ENCODE measurements around the gene PLEKHA4.
"Not testable (repeated sequence)": the region's sequence is repeated elsewhere in the genome, so short reads cannot be mapped to it uniquely, and the experiment has no call there.

DNA sequence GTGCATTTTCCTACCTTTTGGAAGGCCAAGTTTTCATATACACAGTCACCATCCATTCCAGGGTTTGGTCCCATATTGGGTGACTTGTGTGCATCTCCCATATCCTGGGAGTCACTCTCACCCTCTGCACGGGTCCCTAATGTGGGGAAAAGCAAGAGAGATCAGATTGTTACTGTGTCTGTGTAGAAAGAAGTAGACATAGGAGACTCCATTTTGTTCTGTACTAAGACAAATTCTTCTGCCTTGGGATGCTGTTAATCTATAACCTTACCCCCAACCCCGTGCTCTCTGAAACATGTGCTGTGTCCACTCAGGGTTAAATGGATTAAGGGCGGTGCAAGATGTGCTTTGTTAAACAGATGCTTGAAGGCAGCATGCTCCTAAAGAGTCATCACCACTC, 21.1 kb upstream of the PLEKHA4 start:
- TF ChIP-seq, protein P1, sequence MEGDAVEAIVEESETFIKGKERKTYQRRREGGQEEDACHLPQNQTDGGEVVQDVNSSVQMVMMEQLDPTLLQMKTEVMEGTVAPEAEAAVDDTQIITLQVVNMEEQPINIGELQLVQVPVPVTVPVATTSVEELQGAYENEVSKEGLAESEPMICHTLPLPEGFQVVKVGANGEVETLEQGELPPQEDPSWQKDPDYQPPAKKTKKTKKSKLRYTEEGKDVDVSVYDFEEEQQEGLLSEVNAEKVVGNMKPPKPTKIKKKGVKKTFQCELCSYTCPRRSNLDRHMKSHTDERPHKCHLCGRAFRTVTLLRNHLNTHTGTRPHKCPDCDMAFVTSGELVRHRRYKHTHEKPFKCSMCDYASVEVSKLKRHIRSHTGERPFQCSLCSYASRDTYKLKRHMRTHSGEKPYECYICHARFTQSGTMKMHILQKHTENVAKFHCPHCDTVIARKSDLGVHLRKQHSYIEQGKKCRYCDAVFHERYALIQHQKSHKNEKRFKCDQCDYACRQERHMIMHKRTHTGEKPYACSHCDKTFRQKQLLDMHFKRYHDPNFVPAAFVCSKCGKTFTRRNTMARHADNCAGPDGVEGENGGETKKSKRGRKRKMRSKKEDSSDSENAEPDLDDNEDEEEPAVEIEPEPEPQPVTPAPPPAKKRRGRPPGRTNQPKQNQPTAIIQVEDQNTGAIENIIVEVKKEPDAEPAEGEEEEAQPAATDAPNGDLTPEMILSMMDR (IDR thresholded peaks at IDR 0.05) = not testable (repeated sequence)
- not testable (repeated sequence) for TF ChIP-seq POLR2A, POLR2AphosphoS5 (IDR thresholded peaks at IDR 0.05)

Measured in breast epithelium (tissue), 3 donors.